Astrocyte of the spinal cord (primary cell): ENCODE results near the gene GPX6.

Experiments
- DNase-seq: peaks from one replicate; pipeline ENCODE4 v3.0.0; 2011; ENCODE audit warnings: low read depth, low spot score
- H3K4me3 ChIP-seq: 2 replicates; pipeline ENCODE4 v1.5.1; 2011; ENCODE audit warnings: low read depth, mild to moderate bottlenecking, low read length, moderate library complexity
- in situ Hi-C: cut with HindIII; loops from 2 replicates; pipeline ENCODE4 v1.10.0; 2017; ENCODE audit warnings: low sequenced_read_pairs
- TF ChIP-seq, protein P1 (sequence below): IDR thresholded peaks from 2 replicates; pipeline ENCODE4 v1.5.1; 2012; ENCODE audit warnings: low read depth, mild to moderate bottlenecking, low read length, inconsistent platforms

The GPX6 gene

DNA sequence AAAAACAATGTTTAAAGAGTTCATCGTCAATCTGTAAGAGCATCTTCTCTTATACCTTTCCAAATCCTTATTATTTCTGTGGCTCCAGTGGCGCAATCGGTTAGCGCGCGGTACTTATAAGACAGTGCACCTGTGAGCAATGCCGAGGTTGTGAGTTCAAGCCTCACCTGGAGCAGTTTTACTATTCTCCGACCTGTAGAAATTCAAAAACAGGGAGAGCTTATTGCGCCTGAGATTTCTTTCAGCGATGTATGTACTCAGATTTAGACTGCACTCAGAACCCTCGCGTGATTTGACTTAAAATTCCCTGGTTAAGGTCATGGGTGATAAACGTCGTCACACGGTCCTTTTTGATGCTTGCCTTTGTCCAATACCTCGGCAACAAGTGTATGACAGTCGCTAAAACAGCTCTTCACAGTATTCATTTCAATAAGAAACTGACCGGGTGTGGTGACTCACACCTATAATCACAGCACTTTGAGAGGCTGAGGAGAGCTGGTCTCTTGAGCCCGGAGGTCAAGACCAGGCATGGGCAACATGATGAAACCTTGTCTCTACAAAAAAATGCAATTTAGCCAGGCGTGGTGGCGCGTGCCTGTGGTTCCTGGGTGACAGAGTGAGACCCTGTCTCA lies 22.0 kb upstream of the GPX6 start:
- in situ Hi-C loops: no loop called here
- TF ChIP-seq, protein P1, sequence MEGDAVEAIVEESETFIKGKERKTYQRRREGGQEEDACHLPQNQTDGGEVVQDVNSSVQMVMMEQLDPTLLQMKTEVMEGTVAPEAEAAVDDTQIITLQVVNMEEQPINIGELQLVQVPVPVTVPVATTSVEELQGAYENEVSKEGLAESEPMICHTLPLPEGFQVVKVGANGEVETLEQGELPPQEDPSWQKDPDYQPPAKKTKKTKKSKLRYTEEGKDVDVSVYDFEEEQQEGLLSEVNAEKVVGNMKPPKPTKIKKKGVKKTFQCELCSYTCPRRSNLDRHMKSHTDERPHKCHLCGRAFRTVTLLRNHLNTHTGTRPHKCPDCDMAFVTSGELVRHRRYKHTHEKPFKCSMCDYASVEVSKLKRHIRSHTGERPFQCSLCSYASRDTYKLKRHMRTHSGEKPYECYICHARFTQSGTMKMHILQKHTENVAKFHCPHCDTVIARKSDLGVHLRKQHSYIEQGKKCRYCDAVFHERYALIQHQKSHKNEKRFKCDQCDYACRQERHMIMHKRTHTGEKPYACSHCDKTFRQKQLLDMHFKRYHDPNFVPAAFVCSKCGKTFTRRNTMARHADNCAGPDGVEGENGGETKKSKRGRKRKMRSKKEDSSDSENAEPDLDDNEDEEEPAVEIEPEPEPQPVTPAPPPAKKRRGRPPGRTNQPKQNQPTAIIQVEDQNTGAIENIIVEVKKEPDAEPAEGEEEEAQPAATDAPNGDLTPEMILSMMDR: no peak
- peak overlapping the region; percentile 30 for H3K4me3 ChIP-seq
- peak; percentile 8 for DNase-seq

DNA sequence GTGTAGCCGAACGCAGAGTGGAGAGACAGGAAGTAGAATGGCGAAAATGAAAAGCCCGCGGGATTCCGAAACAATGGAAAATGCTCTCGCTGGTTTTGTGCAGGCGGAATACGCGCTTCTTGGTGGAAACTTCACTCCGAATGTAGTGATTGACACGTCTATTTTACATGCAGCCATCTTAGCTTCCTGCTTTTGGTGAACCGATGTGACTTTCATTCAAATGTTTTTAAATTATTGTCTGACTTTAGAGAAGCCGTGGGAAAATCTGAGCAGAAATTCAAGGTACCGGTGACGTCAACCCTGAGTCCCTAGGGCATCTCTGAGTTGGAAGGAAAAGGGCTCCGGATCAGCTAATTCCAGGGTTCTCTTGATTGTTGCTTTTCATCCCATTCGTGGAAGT lies 21.5 kb upstream of the GPX6 start:
- in situ Hi-C loops: no loop called here
- TF ChIP-seq, protein P1: no peak
- peak overlapping the region; percentile 30 for H3K4me3 ChIP-seq
- DNase-seq: peak; percentile 13

DNA sequence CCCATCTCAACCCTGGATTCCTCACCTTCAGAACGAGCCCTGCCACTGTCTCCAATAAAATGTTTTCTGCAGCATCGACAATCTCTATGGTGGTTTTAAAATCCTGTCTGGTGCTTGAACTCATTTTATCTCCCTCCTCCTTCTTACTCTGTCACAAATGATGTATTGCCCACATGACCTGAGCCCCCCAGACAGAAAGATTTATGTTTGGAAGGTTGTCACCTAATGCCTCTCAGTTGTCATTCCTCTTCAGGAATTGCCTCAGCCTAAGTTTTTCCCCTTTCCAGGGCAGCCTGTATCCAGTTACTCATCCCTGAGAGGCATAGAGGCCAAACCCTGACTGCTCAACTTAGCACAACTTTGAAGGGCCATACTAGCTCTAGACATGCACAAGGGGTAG lies 19.3 kb upstream of the GPX6 start:
- in situ Hi-C loops: no loop called here
- TF ChIP-seq, protein P1: no peak
- H3K4me3 ChIP-seq: no peak overlapping the region
- no peak for DNase-seq

DNA sequence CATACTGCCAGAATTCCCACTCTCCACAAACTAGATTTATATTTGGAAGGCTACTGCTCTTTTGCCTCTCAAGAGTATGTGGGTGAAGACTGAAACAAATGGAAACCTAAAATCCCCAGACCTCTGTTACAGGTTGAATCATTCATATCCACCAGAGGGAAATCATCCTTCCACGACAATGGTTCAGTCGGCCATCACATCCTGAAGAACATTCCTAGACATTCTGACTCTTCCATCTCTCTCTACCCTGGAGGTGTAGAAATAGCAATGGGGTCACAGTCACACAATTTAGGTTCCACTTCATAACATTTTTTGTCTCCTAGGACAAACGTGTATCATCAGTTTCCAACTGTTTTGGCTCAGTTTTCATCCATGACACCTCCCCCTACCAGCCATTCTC lies 18.7 kb upstream of the GPX6 start:
- no peak overlapping the region for H3K4me3 ChIP-seq
- in situ Hi-C loops: no loop called here
- DNase-seq: no peak
- TF ChIP-seq, protein P1: no peak

DNA sequence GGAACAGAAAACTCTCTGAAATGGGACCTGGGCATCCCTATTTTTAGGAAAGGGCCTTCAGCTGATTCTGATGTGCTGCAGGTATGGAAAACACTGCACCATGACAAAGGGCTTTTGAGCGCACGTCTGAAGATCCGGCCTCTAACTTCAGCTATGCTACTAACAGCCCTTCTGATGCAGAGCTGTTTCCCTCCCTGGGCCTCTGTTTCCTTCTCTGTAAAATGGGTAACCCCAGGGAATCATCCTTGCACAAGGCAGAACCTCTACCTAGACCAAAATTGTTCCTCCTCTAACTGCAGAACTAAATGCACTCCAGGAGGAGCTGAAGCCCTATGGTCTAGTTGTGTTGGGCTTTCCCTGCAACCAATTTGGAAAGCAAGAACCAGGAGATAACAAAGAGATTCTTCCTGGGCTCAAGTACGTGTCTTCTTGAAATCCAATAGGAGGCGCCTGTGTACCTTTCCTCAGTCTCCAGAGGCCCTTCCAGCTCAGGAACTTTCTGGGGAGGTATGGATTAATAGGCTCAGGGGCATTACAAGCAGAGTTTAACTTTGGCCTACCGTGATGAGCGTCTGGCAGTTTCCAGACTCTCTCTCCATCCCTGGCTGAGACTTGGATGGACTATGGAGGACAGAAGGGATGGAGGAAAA lies 16.0 kb upstream of the GPX6 start:
- no peak for DNase-seq
- no peak overlapping the region for H3K4me3 ChIP-seq
- in situ Hi-C loops: no loop called here
- TF ChIP-seq, protein P1: no peak

DNA sequence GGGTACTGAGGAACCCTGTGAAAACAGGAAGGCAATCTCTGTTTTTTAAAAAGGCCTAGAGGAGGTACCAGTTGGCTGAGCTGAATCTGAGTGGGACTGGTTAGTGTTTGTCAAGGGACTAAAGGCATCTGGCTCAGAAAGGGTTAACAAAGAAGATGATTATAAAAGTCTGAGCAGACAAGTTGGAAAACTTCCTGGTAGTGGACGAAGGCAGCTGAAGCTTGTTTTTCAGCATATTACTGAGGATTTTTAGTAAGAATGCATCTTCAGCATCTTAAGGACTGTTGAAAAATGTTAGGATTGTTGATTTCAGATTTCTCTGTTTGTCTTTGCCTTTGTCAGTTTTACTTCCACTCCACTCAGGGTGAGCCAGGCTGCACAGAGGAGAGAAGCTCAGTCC lies 15.2 kb upstream of the GPX6 start:
- no peak for DNase-seq
- in situ Hi-C loops: no loop called here
- no peak overlapping the region for H3K4me3 ChIP-seq
- TF ChIP-seq, protein P1: no peak
